Left ventricle myocardium superior (tissue), 1 donor: ENCODE measurements around the gene RNASEH2C. TPM values are rescaled to one million over a fixed set of nuclear protein-coding genes. Genes with fewer than 3 reads are reported as not detected.
"Not testable (repeated sequence)": the region's sequence is repeated elsewhere in the genome, so short reads cannot be mapped to it uniquely, and the experiment has no call there.

Experiments
- ATAC-seq: fragments of 200-7000 bp; cut with Tn5 transposase; one replicate; pipeline ENCODE4 v1.9.1; 2020; ENCODE audit warnings: mild to moderate bottlenecking, moderate library complexity
- DNase-seq: peaks from one replicate; pipeline ENCODE4 v3.0.0-alpha.2; 2020
- intact Hi-C: fragments of 100-400 bp; cut with micrococcal nuclease; formaldehyde crosslinking; loops from one replicate; pipeline ENCODE4 v1.11.0; 2022
- total RNA-seq: library from RNA; stranded (reverse); fragmentation: NEBNext Ultra II Directional; extraction: Animal tissue kit (Norgen Biotek cat#: 25700); gene quantifications from one replicate; pipeline ENCODE4 v1.2.1, GENCODE V29; 2021
- donor health status: DM: no; HTN: yes; CAD: no; lungs with severe emphysema.

Gene RNASEH2C
- total RNA-seq, 1 donor from 2014 or later = 42.4 TPM

GRCh38 chr11:65696802-65697552 is 23.6 kb downstream of the RNASEH2C start:
- intact Hi-C loops = no loop called here
- ATAC-seq = no peak
- DNase-seq = no peak

DNA sequence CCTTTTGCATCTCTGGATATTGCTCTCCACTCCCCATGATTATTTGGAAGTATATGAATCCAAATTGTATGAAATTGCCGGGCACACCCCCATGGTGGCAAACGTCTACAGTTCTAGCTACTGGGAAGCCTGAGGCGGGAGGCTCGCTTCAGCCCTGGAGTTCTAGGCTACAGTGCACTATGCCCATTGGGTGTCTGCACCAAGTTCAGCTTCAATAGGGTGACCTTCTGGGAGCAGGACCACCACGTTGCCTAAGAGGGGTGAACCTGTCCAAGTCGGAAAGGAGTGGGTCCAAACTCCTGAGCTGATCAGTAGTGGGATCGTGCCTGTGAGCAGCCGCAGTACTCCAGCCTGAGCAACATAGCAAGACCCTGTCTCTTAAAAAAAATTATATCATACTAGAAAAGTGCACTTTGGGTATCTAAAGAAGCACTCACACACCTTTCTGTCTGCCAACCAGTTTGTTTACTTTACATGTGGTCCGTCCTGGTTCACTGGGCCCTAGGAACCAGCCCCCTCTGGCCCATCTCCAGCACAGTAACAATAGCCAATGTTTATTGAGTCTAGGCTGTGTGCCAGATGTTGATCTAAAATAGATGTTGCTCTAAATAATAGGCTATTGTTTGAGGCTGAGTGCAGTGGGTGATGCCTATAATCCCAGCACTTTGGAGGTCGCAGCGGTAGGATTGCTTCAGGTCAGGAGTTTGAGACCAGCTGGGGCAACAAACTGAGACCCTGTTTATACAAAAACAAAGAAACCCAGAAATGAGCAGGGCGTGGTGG is 24.9 kb downstream of the RNASEH2C start:
- intact Hi-C loops = no loop called here
- DNase-seq (no peak), ATAC-seq (peak; percentile 54)

DNA sequence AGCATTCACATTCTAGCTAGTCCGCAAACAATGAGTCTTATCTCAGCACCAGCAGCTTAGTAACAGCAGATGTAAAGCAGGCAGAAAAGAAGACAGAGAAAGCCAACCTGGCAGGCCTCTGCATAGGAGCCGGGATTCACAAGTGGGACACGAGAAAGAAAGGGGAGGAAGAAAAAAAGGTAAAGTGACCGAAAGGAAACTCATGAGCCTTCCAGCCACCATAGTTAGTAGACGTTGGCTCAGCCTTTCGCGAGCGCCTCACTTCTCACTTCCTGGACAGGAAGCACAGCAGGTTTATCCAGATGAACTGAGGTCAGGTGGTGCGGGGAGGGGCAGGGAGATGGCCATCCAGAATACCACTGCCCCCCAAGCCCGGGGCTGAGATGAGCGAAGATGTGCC is 28.2 kb downstream of the RNASEH2C start:
- DNase-seq (no peak), ATAC-seq (no peak)
- intact Hi-C loops = no loop called here

GRCh38 chr11:65691847-65692246 is 28.8 kb downstream of the RNASEH2C start:
- intact Hi-C loops, ATAC-seq, DNase-seq: not testable (repeated sequence)

- DNase-seq (no peak), ATAC-seq (peak; percentile 69)
- intact Hi-C loops = no loop called here
Observed at GRCh38 chr11:65685981-65686380, 34.6 kb downstream of the RNASEH2C start.

DNA sequence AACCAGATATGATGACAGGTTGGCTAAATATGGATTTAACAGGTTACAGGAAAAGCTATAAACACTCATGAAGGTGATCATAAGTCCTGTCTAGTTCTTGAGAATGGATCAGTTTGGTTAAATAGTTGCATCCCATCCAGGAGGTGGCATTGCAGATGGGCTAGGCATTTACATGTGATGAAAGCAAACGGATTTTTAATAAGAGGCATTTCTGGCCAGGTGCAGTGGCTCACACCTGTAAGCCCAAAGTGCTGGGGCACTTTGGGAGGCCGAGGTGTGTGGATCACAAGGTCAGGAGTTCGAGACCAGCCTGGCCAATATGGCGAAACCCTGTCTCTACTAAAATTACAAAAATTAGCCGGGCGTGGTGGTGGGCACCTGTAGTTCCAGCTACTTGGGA is 37.1 kb downstream of the RNASEH2C start:
- intact Hi-C loops, DNase-seq, ATAC-seq: not testable (repeated sequence)

GRCh38 chr11:65680192-65680743 is 40.3 kb downstream of the RNASEH2C start:
- DNase-seq = no peak
- intact Hi-C loops = no loop called here
- no peak for ATAC-seq

- no peak for DNase-seq
- intact Hi-C loops = no loop called here
- no peak for ATAC-seq
Observed at GRCh38 chr11:65672982-65673381, 47.6 kb downstream of the RNASEH2C start.

GRCh38 chr11:65672180-65672860 is 48.3 kb downstream of the RNASEH2C start:
- ATAC-seq (no peak), DNase-seq (no peak)
- intact Hi-C loops = no loop called here

Other genes starting within 250 kb of the RNASEH2C start
- 7,191 TPM for gene MALAT1, start 221.8 kb downstream of the RNASEH2C start, total RNA-seq
- 60.4 TPM for gene SCYL1, start 195.7 kb downstream of the RNASEH2C start, total RNA-seq
- 77.5 TPM for gene LTBP3, start 162.4 kb downstream of the RNASEH2C start, total RNA-seq
- 25.0 TPM for gene ZNRD2, start 150.3 kb downstream of the RNASEH2C start, total RNA-seq
- gene FAM89B, start 148.3 kb downstream of the RNASEH2C start, total RNA-seq = 39.3 TPM
- gene EHBP1L1, start 144.7 kb downstream of the RNASEH2C start, total RNA-seq = 57.3 TPM
- gene KCNK7, start 125.0 kb downstream of the RNASEH2C start, total RNA-seq = 0.94 TPM
- 39.0 TPM for gene MAP3K11, start 106.6 kb downstream of the RNASEH2C start, total RNA-seq
- 11.8 TPM for gene PCNX3, start 105.0 kb downstream of the RNASEH2C start, total RNA-seq
- 32.0 TPM for gene SIPA1, start 82.7 kb downstream of the RNASEH2C start, total RNA-seq
- gene RELA, start 57.9 kb downstream of the RNASEH2C start, total RNA-seq = 40.1 TPM
- gene KAT5, start 8.5 kb downstream of the RNASEH2C start, total RNA-seq = 50.1 TPM
- 6.7 TPM for gene AP5B1, start 60.2 kb upstream of the RNASEH2C start, total RNA-seq
- not detected for gene OVOL1, start 66.3 kb upstream of the RNASEH2C start, total RNA-seq
- not detected for gene SNX32, start 113.2 kb upstream of the RNASEH2C start, total RNA-seq
- 334 TPM for gene CFL1, start 137.4 kb upstream of the RNASEH2C start, total RNA-seq
- gene MUS81, start 139.6 kb upstream of the RNASEH2C start, total RNA-seq = 37.8 TPM
- 95.2 TPM for gene EFEMP2, start 152.0 kb upstream of the RNASEH2C start, total RNA-seq
- gene CTSW, start 159.0 kb upstream of the RNASEH2C start, total RNA-seq = 1.1 TPM
- 44.9 TPM for gene FIBP, start 167.7 kb upstream of the RNASEH2C start, total RNA-seq
- 30.0 TPM for gene CCDC85B, start 169.9 kb upstream of the RNASEH2C start, total RNA-seq
- 0.32 TPM for gene FOSL1, start 179.6 kb upstream of the RNASEH2C start, total RNA-seq
- 35.2 TPM for gene C11orf68, start 198.3 kb upstream of the RNASEH2C start, total RNA-seq
- gene DRAP1, start 198.6 kb upstream of the RNASEH2C start, total RNA-seq = 106 TPM
- not detected for gene TSGA10IP, start 224.7 kb upstream of the RNASEH2C start, total RNA-seq
- gene SART1, start 240.9 kb upstream of the RNASEH2C start, total RNA-seq = 32.2 TPM